GM19397 (cell line): Measurements from ENCODE around the gene C2orf74.
A peak's percentile ranks its signal among the peaks of the same experiment; 100 is the strongest.
"Not testable (repeated sequence)": the region's sequence is repeated elsewhere in the genome, so short reads cannot be mapped to it uniquely, and the experiment has no call there.

Experiments
- ATAC-seq: cut with Tn5 transposase; IDR thresholded peaks from one replicate; pipeline ENCODE4 v1.9.1; 2021; ENCODE audit warnings: mild to moderate bottlenecking, moderate library complexity; ENCODE audit not compliant: unreplicated experiment

The C2orf74 gene

GRCh38 chr2:61172671-61173070 is 10.7 kb downstream of the C2orf74 start:
- no peak for ATAC-seq

GRCh38 chr2:61173116-61173515 is 11.1 kb downstream of the C2orf74 start:
- no peak for ATAC-seq

GRCh38 chr2:61175036-61175435 is 13.0 kb downstream of the C2orf74 start:
- ATAC-seq = no peak

- peak; percentile 87 for ATAC-seq
Measured at GRCh38 chr2:61176755-61177726, 15.1 kb downstream of the C2orf74 start.

GRCh38 chr2:61177727-61178549 is 15.9 kb downstream of the C2orf74 start:
- ATAC-seq = peak; percentile 19

- ATAC-seq = no peak
Measured at GRCh38 chr2:61178603-61179545, 16.9 kb downstream of the C2orf74 start.

GRCh38 chr2:61179701-61180639 is 18.0 kb downstream of the C2orf74 start:
- ATAC-seq = no peak

GRCh38 chr2:61180686-61181085 is 18.7 kb downstream of the C2orf74 start:
- no peak for ATAC-seq

GRCh38 chr2:61181382-61182058 is 19.5 kb downstream of the C2orf74 start:
- no peak for ATAC-seq

GRCh38 chr2:61182059-61182383 is 20.0 kb downstream of the C2orf74 start:
- ATAC-seq = no peak

- no peak for ATAC-seq
Measured at GRCh38 chr2:61183795-61184194, 21.8 kb downstream of the C2orf74 start.

- ATAC-seq = no peak
Measured at GRCh38 chr2:61184263-61184662, 22.3 kb downstream of the C2orf74 start.

- ATAC-seq = no peak
Measured at GRCh38 chr2:61185231-61185728, 23.3 kb downstream of the C2orf74 start.

- ATAC-seq = no peak
Measured at GRCh38 chr2:61187085-61187484, 25.1 kb downstream of the C2orf74 start.

- ATAC-seq = no peak
Measured at GRCh38 chr2:61193670-61194561, 31.9 kb downstream of the C2orf74 start.

- ATAC-seq = not testable (repeated sequence)
Measured at GRCh38 chr2:61194646-61195045, 32.7 kb downstream of the C2orf74 start.

GRCh38 chr2:61196671-61197070 is 34.7 kb downstream of the C2orf74 start:
- no peak for ATAC-seq

- ATAC-seq = no peak
Measured at GRCh38 chr2:61205132-61205531, 43.1 kb downstream of the C2orf74 start.
